SK-N-SH (cell line): ENCODE results near the gene REC8. TPM values are rescaled to one million over a fixed set of nuclear protein-coding genes. Genes with fewer than 3 reads are reported as not detected.

ENCODE experiments used
- CTCF ChIA-PET: fragments of 300-600, 350-600 bp; formaldehyde crosslinking; extraction: SDS; loops from one replicate; lab custom pipeline; 2021; lab: Yijun Ruan, JAX
- POLR2A ChIA-PET: fragments of 350-600 bp; sonication (Branson Sonifier 250); formaldehyde crosslinking; extraction: SDS; loops from one replicate; lab custom pipeline; 2020; ENCODE audit warnings: antibody characterized with exemption, inconsistent platforms; lab: Yijun Ruan, JAX
- DNase-seq: peaks from one replicate; pipeline ENCODE4 v3.0.0; 2012
- H2AFZ ChIP-seq: fragments of 200-600 bp; sonication (generic); 2 replicates; pipeline ENCODE4 v1.8.1; 2016; ENCODE audit warnings: antibody characterized with exemption, mild to moderate bottlenecking, low read depth
- H3F3A ChIP-seq: fragments of 200-600 bp; sonication (generic); replicated peaks from 2 replicates; pipeline ENCODE3; 2016; ENCODE audit warnings: antibody characterized with exemption, mild to moderate bottlenecking; ENCODE audit not compliant: insufficient read depth
- H3K27ac ChIP-seq, 2 experiments: fragments of 200-500 bp in 1 of 2; fragments of 200-600 bp in 1 of 2; sonication (Bioruptor generic) in 1 of 2; sonication (generic), shearing (Covaris generic) in 1 of 2; 2 replicates each; pipeline versions ENCODE4 v1.5.1 to v1.6.1; 2014 to 2016; ENCODE audit warnings: low read depth in 2 of 2, inconsistent platforms in 1 of 2, low read length in 1 of 2, mild to moderate bottlenecking in 1 of 2, mixed read lengths in 1 of 2
- H3K27me3 ChIP-seq: fragments of 200-600 bp; sonication (generic), shearing (Covaris generic); 2 replicates; pipeline ENCODE4 v1.6.1; 2016; ENCODE audit warnings: mixed run types; ENCODE audit not compliant: insufficient read depth
- H3K36me3 ChIP-seq, 2 experiments: fragments of 200-500 bp in 1 of 2; fragments of 200-600 bp in 1 of 2; sonication (Bioruptor generic) in 1 of 2; sonication (generic) in 1 of 2; replicated peaks in 1 of 2; 2 replicates each; pipeline versions ENCODE3 to v1.5.1; 2014 to 2016; ENCODE audit warnings: low read length in 1 of 2, mild to moderate bottlenecking in 1 of 2; ENCODE audit not compliant: insufficient read depth in 2 of 2, control insufficient read depth in 1 of 2
- H3K4me1 ChIP-seq, 2 experiments: fragments of 200-500 bp in 1 of 2; fragments of 200-600 bp in 1 of 2; sonication (Bioruptor generic) in 1 of 2; sonication (generic), shearing (Covaris generic) in 1 of 2; 2 replicates each; pipeline versions ENCODE4 v1.5.1 to v1.6.1; 2014 to 2016; ENCODE audit warnings: low read depth in 1 of 2, low read length in 1 of 2, mixed run types in 1 of 2; ENCODE audit not compliant: insufficient read depth in 2 of 2, control insufficient read depth in 1 of 2
- H3K4me2 ChIP-seq: fragments of 200-600 bp; sonication (generic), shearing (Covaris generic); 2 replicates; pipeline ENCODE4 v1.6.1; 2017; ENCODE audit warnings: mixed run types
- H3K4me3 ChIP-seq, 2 experiments: fragments of 200-500 bp in 1 of 2; fragments of 200-600 bp in 1 of 2; sonication (Bioruptor generic) in 1 of 2; sonication (generic), shearing (Covaris generic) in 1 of 2; 2 replicates each; pipeline versions ENCODE4 v1.5.1 to v1.8.1; 2014 to 2016; ENCODE audit warnings: low read depth in 2 of 2, inconsistent platforms in 1 of 2, low read length in 1 of 2, mild to moderate bottlenecking in 1 of 2, mixed read lengths in 1 of 2, moderate library complexity in 1 of 2
- H3K79me2 ChIP-seq: fragments of 200-600 bp; sonication (generic); 2 replicates; pipeline ENCODE4 v1.8.1; 2017; ENCODE audit warnings: mild to moderate bottlenecking; ENCODE audit not compliant: insufficient read depth
- H3K9ac ChIP-seq: fragments of 200-600 bp; sonication (generic); 2 replicates; pipeline ENCODE4 v1.6.1; 2017; ENCODE audit warnings: mixed run types
- H3K9me2 ChIP-seq: fragments of 200-600 bp; sonication (generic); 2 replicates; pipeline ENCODE4 v1.6.1; 2017; ENCODE audit warnings: mixed run types
- H3K9me3 ChIP-seq: fragments of 200-600 bp; sonication (generic); 2 replicates; pipeline ENCODE4 v1.6.1; 2017; ENCODE audit warnings: mixed run types, mild to moderate bottlenecking, moderate library complexity
- H4K20me1 ChIP-seq: fragments of 200-600 bp; sonication (generic); 2 replicates; pipeline ENCODE4 v1.6.1; 2017; ENCODE audit warnings: mild to moderate bottlenecking, mixed run types; ENCODE audit not compliant: insufficient read depth
- EP300 ChIP-seq, 2 experiments: IDR thresholded peaks; 2 replicates each; pipeline versions ENCODE4 v1.4.0 to v1.6.1; 2012; ENCODE audit warnings: borderline replicate concordance in 1 of 2, low read depth in 1 of 2, low read length in 1 of 2
- FOSL2 ChIP-seq: IDR thresholded peaks from 2 replicates; pipeline ENCODE4 v1.4.0; 2012; ENCODE audit warnings: low read depth, mild to moderate bottlenecking, moderate library complexity, borderline replicate concordance
- FOXM1 ChIP-seq: IDR thresholded peaks from 2 replicates; pipeline ENCODE4 v1.4.0; 2012; ENCODE audit warnings: low read depth, mild to moderate bottlenecking
- GABPA ChIP-seq: IDR thresholded peaks from 2 replicates; pipeline ENCODE4 v1.4.0; 2012; ENCODE audit warnings: low read depth, mild to moderate bottlenecking
- IRF3 ChIP-seq: fragments of 150-350 bp; IDR thresholded peaks from 2 replicates; pipeline ENCODE4 v1.6.1; 2016; ENCODE audit warnings: mild to moderate bottlenecking, low read depth, low read length
- JUND ChIP-seq: IDR thresholded peaks from 2 replicates; pipeline ENCODE4 v1.4.0; 2012
- MAX ChIP-seq: IDR thresholded peaks from 2 replicates; pipeline ENCODE4 v1.4.0; 2012; ENCODE audit warnings: low read depth
- MEF2A ChIP-seq: IDR thresholded peaks from 2 replicates; pipeline ENCODE4 v1.4.0; 2012; ENCODE audit warnings: low read depth, borderline replicate concordance
- MXI1 ChIP-seq: IDR thresholded peaks from 2 replicates; pipeline ENCODE4 v1.6.1; 2012; ENCODE audit warnings: mild to moderate bottlenecking, low read depth, low read length, improper control_type of control experiment
- NFIC ChIP-seq: IDR thresholded peaks from 2 replicates; pipeline ENCODE4 v1.4.0; 2012; ENCODE audit warnings: borderline replicate concordance
- NRF1 ChIP-seq: IDR thresholded peaks from 2 replicates; pipeline ENCODE4 v1.6.1; 2012; ENCODE audit warnings: low read depth, mild to moderate bottlenecking, low read length
- RAD21 ChIP-seq: IDR thresholded peaks from 2 replicates; pipeline ENCODE4 v1.6.1; 2012; ENCODE audit warnings: mild to moderate bottlenecking, low read length
- REST ChIP-seq: IDR thresholded peaks from 2 replicates; pipeline ENCODE4 v1.6.1; 2012; ENCODE audit warnings: mild to moderate bottlenecking, low read depth, low read length, moderate library complexity
- RXRA ChIP-seq: IDR thresholded peaks from 2 replicates; pipeline ENCODE4 v1.4.0; 2012; ENCODE audit warnings: low read depth, mild to moderate bottlenecking, borderline replicate concordance
- SIN3A ChIP-seq: IDR thresholded peaks from 2 replicates; pipeline ENCODE4 v1.6.1; 2012; ENCODE audit warnings: low read depth, mild to moderate bottlenecking, low read length, moderate library complexity, borderline replicate concordance
- SMC3 ChIP-seq: IDR thresholded peaks from 2 replicates; pipeline ENCODE4 v1.6.1; 2012; ENCODE audit warnings: low read depth, low read length, improper control_type of control experiment
- TEAD4 ChIP-seq: IDR thresholded peaks from 2 replicates; pipeline ENCODE4 v1.4.0; 2012; ENCODE audit warnings: mild to moderate bottlenecking, borderline replicate concordance; ENCODE audit not compliant: insufficient read depth
- USF1 ChIP-seq: IDR thresholded peaks from 2 replicates; pipeline ENCODE4 v1.4.0; 2012; ENCODE audit warnings: low read depth, borderline replicate concordance
- YY1 ChIP-seq: IDR thresholded peaks from 2 replicates; pipeline ENCODE4 v1.4.0; 2012; ENCODE audit warnings: low read depth, mild to moderate bottlenecking
- ZBTB33 ChIP-seq: IDR thresholded peaks from 2 replicates; pipeline ENCODE4 v1.4.0; 2012; ENCODE audit warnings: low read depth, borderline replicate concordance
- WGBS: methylation state at CpG from one replicate; pipeline ENCODE4 v1.1.6; 2017; ENCODE audit warnings: low lambda C conversion rate; 5-methylcytosine and 5-hydroxymethylcytosine counted together
- polyA plus RNA-seq, 3 experiments: library from polyadenylated mRNA; depleted of rRNA; stranded (reverse); fragments of >200 nt; gene quantifications; 2 replicates each; pipeline ENCODE4 v1.2.3, GENCODE V29; 2012

The REC8 gene
- polyA plus RNA-seq, 1 of the 3 experiments (the other 2 are of a cell fraction) = 23.2 TPM

GRCh38 chr14:24129410-24129998 is 42.4 kb upstream of the REC8 start:
- DNase-seq = no peak
- no peak overlapping the region for H3K27ac ChIP-seq
- H2AFZ ChIP-seq = no peak overlapping the region
- H4K20me1 ChIP-seq = no peaks in the 10 kb centered on the region
- TF ChIP-seq RXRA (no peak), GABPA (no peak), IRF3 (no peak), ZBTB33 (no peak)
- TF ChIP-seq, all 33 proteins: peak for 0
- Histone ChIP-seq H3K36me3 (no peaks in the 10 kb centered on the region), H3K79me2 (no peaks in the 10 kb centered on the region), H3K4me2 (no peak overlapping the region), H3K4me3 (no peak overlapping the region), H3K9me3 (no peaks in the 10 kb centered on the region), H3K4me1 (peaks cover 0 to 8% of the 10 kb centered on the region in 2 experiments; a peak in 1 of 4 replicates), H3K27me3 (no peaks in the 10 kb centered on the region), H3K9me2 (no peaks in the 10 kb centered on the region), H3K9ac (no peak overlapping the region), H3F3A (peaks cover 6% of the 10 kb centered on the region)
- WGBS = 83% methylated on average over 8 of the region's 8 CpGs
- CTCF ChIA-PET = interaction anchor here (2.0 kb wide), 1 partner anchor 21 kb away, joined by 10 read pairs; no protein-coding TSS in a partner anchor
- POLR2A ChIA-PET = interaction anchor here (0.9 to 2.3 kb wide), 2 partner anchors 8 to 15 kb away, joined by 5 to 6 read pairs; partner anchors contain the start of genes DCAF11 and NRL

GRCh38 chr14:24130380-24130716 is 41.5 kb upstream of the REC8 start, which contains the start of gene FITM1:
Gene FITM1, plus strand, starts transcription at chr14:24130659. Its CDS starts 905 bp downstream, at chr14:24131564.
- Histone ChIP-seq H3F3A (peaks cover 9% of the 10 kb centered on the region), H3K4me3 (no peak within 1 kb of the TSS), H3K27ac (no peak within 1 kb of the TSS; a peak in 1 of 4 replicates), H3K4me1 (peaks cover 0 to 10% of the 10 kb centered on the region in 2 experiments; a peak in 1 of 4 replicates), H3K27me3 (no peaks in the 10 kb centered on the region), H3K4me2 (no peak within 1 kb of the TSS), H2AFZ (no peak within 1 kb of the TSS), H3K9me2 (no peaks in the 10 kb centered on the region), H3K36me3 (no peaks in the 10 kb centered on the region), H3K9me3 (no peaks in the 10 kb centered on the region), H3K9ac (no peak within 1 kb of the TSS), H4K20me1 (no peaks in the 10 kb centered on the region), H3K79me2 (no peaks in the 10 kb centered on the region)
- POLR2A ChIA-PET = interaction anchor here (2.3 kb wide), 1 partner anchor 15 kb away, joined by 6 read pairs; the partner anchor contains the start of genes DCAF11 and NRL
- CTCF ChIA-PET = interaction anchor here (1.5 to 2.0 kb wide), 3 partner anchors 21 to 72 kb away, joined by 3 to 10 read pairs (median 6); no protein-coding TSS in a partner anchor
- WGBS = 92% methylated on average over 5 of the region's 5 CpGs
- no peak for DNase-seq
- TF ChIP-seq JUND = no peak
- TF ChIP-seq MEF2A = no peak
- TF ChIP-seq FOXM1 = no peak
- TF ChIP-seq NRF1 = no peak
- TF ChIP-seq USF1 = no peak
- TF ChIP-seq MXI1 = no peak
- TF ChIP-seq FOSL2 = no peak
- no peak for TF ChIP-seq REST
- TF ChIP-seq TEAD4 = no peak
- no peak for TF ChIP-seq RXRA
- TF ChIP-seq EP300 (IDR thresholded peaks at IDR 0.05; ENCODE audit: borderline replicate concordance in 1 of 2, low read depth in 1 of 2, low read length in 1 of 2) = no peak
- TF ChIP-seq YY1 = no peak
- TF ChIP-seq NFIC = no peak
- TF ChIP-seq RAD21 = no peak
- no peak for TF ChIP-seq SMC3
- no peak for TF ChIP-seq MAX
- no peak for TF ChIP-seq SIN3A
